ENCODE results near the gene SPEG. TPM values are rescaled to one million over a fixed set of nuclear protein-coding genes. Genes with fewer than 3 reads are reported as not detected.

The SPEG gene
- 10 to 100 TPM; 23.1 to 29.8 TPM for total RNA-seq
- polyA plus RNA-seq (2013, experiment 1 of 2): 42.6 TPM
- polyA plus RNA-seq (2013, experiment 2 of 2): 38.8 TPM
- long read RNA-seq, experiment 1, partial matches to known transcripts: 1 of 5 reads
- long read RNA-seq, experiment 1, other reads (novel, unspliced or antisense): 2 of 5 reads
- long read RNA-seq, experiment 2, partial matches to known transcripts: 2 of 21 reads
- long read RNA-seq, experiment 2, other reads (novel, unspliced or antisense): 16 of 21 reads
- long read RNA-seq, experiment 3, transcript SPEG-203 (5 exons, 1,457 nt): major isoform, 7 of 12 reads
- long read RNA-seq, experiment 3, partial matches to known transcripts: 2 of 12 reads
- long read RNA-seq, experiment 3, other reads (novel, unspliced or antisense): 3 of 12 reads
- long read RNA-seq, experiment 4, transcript SPEG-203 (5 exons, 1,457 nt): major isoform, 12 of 15 reads
- long read RNA-seq, experiment 4, partial matches to known transcripts: 1 of 15 reads
- long read RNA-seq, experiment 4, other reads (novel, unspliced or antisense): 1 of 15 reads

DNA sequence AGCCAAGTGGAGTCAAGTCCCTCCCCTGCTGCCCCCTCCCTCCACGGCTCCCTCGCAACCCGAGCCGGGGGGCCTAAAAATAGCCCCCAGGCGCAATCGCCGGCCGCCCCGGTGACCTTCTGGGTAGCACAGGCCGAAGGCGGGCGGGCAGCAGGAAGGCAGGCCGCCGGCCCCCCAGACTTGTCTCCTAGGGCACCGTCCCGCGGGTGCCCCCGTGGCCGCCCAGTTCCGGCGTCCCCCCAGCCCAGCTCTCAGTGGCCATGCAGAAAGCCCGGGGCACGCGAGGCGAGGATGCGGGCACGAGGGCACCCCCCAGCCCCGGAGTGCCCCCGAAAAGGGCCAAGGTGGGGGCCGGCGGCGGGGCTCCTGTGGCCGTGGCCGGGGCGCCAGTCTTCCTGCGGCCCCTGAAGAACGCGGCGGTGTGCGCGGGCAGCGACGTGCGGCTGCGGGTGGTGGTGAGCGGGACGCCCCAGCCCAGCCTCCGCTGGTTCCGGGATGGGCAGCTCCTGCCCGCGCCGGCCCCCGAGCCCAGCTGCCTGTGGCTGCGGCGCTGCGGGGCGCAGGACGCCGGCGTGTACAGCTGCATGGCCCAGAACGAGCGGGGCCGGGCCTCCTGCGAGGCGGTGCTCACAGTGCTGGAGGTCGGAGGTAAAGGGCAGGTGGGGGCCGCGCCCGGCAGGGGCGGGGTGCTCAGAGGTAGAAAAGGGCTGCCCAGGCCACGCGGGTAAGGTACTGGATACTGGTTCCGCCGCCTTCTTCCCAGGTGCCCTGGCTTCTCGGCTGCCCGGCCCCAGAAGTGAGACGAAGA lies at the start of gene SPEG:
Gene SPEG (plus strand): TSS at position 126 of the 808 bp plus-strand sequence. CDS start 135 bp downstream, at position 261.
- Mint-ChIP-seq H3K27me3 (ENCODE audit: insufficient read depth) (peaks cover 22% of the 10 kb centered on the region), H3K27ac (peak within 1 kb of the TSS; percentile 32), H3K36me3 (ENCODE audit: low read depth) (no peaks in the 10 kb centered on the region), H3K9me3 (no peaks in the 10 kb centered on the region), H3K4me3 (peak within 1 kb of the TSS; percentile 54), H3K4me1 (peaks cover 5% of the 10 kb centered on the region)
- Histone ChIP-seq H3K9ac (ENCODE audit: extremely low read depth, low read length, poor library complexity, severe bottlenecking) (no peak within 1 kb of the TSS), H3K4me1 (ENCODE audit: control insufficient read depth, insufficient read depth, low read length) (peaks cover 4% of the 10 kb centered on the region), H3K36me3 (ENCODE audit: control insufficient read depth, insufficient read depth, low read length) (no peaks in the 10 kb centered on the region), H3K9me3 (ENCODE audit: control insufficient read depth, low read length) (no peaks in the 10 kb centered on the region), H3K27me3 (ENCODE audit: control insufficient read depth, insufficient read depth, low read length, poor library complexity, severe bottlenecking) (peaks cover 39% of the 10 kb centered on the region), H3K4me3 (ENCODE audit: low read length) (no peak within 1 kb of the TSS), H3K27ac (ENCODE audit: low read depth, low read length) (no peak within 1 kb of the TSS)
- TF ChIP-seq, protein P1, sequence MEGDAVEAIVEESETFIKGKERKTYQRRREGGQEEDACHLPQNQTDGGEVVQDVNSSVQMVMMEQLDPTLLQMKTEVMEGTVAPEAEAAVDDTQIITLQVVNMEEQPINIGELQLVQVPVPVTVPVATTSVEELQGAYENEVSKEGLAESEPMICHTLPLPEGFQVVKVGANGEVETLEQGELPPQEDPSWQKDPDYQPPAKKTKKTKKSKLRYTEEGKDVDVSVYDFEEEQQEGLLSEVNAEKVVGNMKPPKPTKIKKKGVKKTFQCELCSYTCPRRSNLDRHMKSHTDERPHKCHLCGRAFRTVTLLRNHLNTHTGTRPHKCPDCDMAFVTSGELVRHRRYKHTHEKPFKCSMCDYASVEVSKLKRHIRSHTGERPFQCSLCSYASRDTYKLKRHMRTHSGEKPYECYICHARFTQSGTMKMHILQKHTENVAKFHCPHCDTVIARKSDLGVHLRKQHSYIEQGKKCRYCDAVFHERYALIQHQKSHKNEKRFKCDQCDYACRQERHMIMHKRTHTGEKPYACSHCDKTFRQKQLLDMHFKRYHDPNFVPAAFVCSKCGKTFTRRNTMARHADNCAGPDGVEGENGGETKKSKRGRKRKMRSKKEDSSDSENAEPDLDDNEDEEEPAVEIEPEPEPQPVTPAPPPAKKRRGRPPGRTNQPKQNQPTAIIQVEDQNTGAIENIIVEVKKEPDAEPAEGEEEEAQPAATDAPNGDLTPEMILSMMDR (conservative IDR thresholded peaks at IDR 0.05): no peak
- 36 to 37% methylated on average over 43 to 77 of the region's 77 CpGs for WGBS, 2 experiments (ENCODE audit: insufficient coverage in 1 of 2, insufficient read length in 1 of 2)
- DNase-seq: peak; percentile 72

- no peaks in the 10 kb centered on the region for H3K4me1 Mint-ChIP-seq
Observed at GRCh38 chr2:219384859-219385258, 49.8 kb upstream of the SPEG start.

GRCh38 chr2:219385958-219386520 lies 48.6 kb upstream of the SPEG start:
- H3K4me3 Mint-ChIP-seq: no peak overlapping the region
- WGBS, 2 experiments (ENCODE audit: insufficient coverage in 1 of 2, insufficient read length in 1 of 2): 94 to 96% methylated on average over 15 to 19 of the region's 19 CpGs
- no peak overlapping the region for H3K9ac ChIP-seq (ENCODE audit: extremely low read depth, low read length, poor library complexity, severe bottlenecking)
- H3K36me3 Mint-ChIP-seq (ENCODE audit: low read depth): peaks cover 36% of the 10 kb centered on the region
- H3K4me1 Mint-ChIP-seq: no peaks in the 10 kb centered on the region
- H3K4me1 ChIP-seq (ENCODE audit: control insufficient read depth, insufficient read depth, low read length): peaks cover 4% of the 10 kb centered on the region
- H3K27me3 ChIP-seq (ENCODE audit: control insufficient read depth, insufficient read depth, low read length, poor library complexity, severe bottlenecking): no peaks in the 10 kb centered on the region
- TF ChIP-seq, protein P1 (conservative IDR thresholded peaks at IDR 0.05): no peak
- no peak for DNase-seq
- H3K27me3 Mint-ChIP-seq (ENCODE audit: insufficient read depth): no peaks in the 10 kb centered on the region
- H3K4me3 ChIP-seq (ENCODE audit: low read length): no peak overlapping the region
- peaks cover 31% of the 10 kb centered on the region for H3K36me3 ChIP-seq (ENCODE audit: control insufficient read depth, insufficient read depth, low read length)
- H3K9me3 Mint-ChIP-seq: no peaks in the 10 kb centered on the region
- no peak overlapping the region for H3K27ac Mint-ChIP-seq
- H3K9me3 ChIP-seq (ENCODE audit: control insufficient read depth, low read length): no peaks in the 10 kb centered on the region
- H3K27ac ChIP-seq (ENCODE audit: low read depth, low read length): no peak overlapping the region

More at GRCh38 chr2:219384859-219385258, 49.8 kb upstream of the SPEG start:
- Histone ChIP-seq H3K4me1 (ENCODE audit: control insufficient read depth, insufficient read depth, low read length) (peaks cover 4% of the 10 kb centered on the region), H3K36me3 (ENCODE audit: control insufficient read depth, insufficient read depth, low read length) (peaks cover 39% of the 10 kb centered on the region), H3K27me3 (ENCODE audit: control insufficient read depth, insufficient read depth, low read length, poor library complexity, severe bottlenecking) (no peaks in the 10 kb centered on the region), H3K27ac (ENCODE audit: low read depth, low read length) (no peak overlapping the region), H3K4me3 (ENCODE audit: low read length) (no peak overlapping the region), H3K9me3 (ENCODE audit: control insufficient read depth, low read length) (no peaks in the 10 kb centered on the region), H3K9ac (ENCODE audit: extremely low read depth, low read length, poor library complexity, severe bottlenecking) (no peak overlapping the region)
- H3K27ac Mint-ChIP-seq: no peak overlapping the region
- H3K27me3 Mint-ChIP-seq (ENCODE audit: insufficient read depth): no peaks in the 10 kb centered on the region
- no peak for DNase-seq
- peaks cover 44% of the 10 kb centered on the region for H3K36me3 Mint-ChIP-seq (ENCODE audit: low read depth)
- H3K9me3 Mint-ChIP-seq: no peaks in the 10 kb centered on the region
- TF ChIP-seq, protein P1 (conservative IDR thresholded peaks at IDR 0.05): no peak
- no peak overlapping the region for H3K4me3 Mint-ChIP-seq
- 91 to 96% methylated on average over 2 of the region's 2 CpGs for WGBS, 2 experiments (ENCODE audit: insufficient coverage in 1 of 2, insufficient read length in 1 of 2)
